Omental fat pad (tissue), 4 donors: ENCODE data around the gene FEV. TPM values are rescaled to one million over a fixed set of nuclear protein-coding genes. Genes with fewer than 3 reads are reported as not detected.

ENCODE experiments used
- ATAC-seq: fragments of 150-250 bp; one replicate; pipeline ENCODE4 v1.9.1; 2016; ENCODE audit warnings: mild to moderate bottlenecking, moderate library complexity; ENCODE audit not compliant: low FRiP score
- DNase-seq: peaks from one replicate; pipeline ENCODE4 v3.0.0-alpha.2; 2019; ENCODE audit warnings: low spot score
- CTCF ChIP-seq, 3 donors: fragments of 450-650 bp; IDR thresholded peaks; one replicate each; pipeline ENCODE4 v1.5.1; 2016 to 2017; ENCODE audit warnings: antibody characterized with exemption in 3 of 3, mild to moderate bottlenecking in 3 of 3, moderate library complexity in 2 of 3
- total RNA-seq, 4 donors: library from RNA; depleted of rRNA; stranded (reverse); fragments of >200 nt; gene quantifications; one replicate each; pipeline ENCODE4 v1.1.0, GENCODE V29; 2016

The FEV gene
- total RNA-seq, 4 donors from 2014 or later = not detected

GRCh38 chr2:219017201-219017931, 32.4 kb upstream of the FEV start:
- ATAC-seq (no peak), DNase-seq (no peak)
- no peak for TF ChIP-seq CTCF (IDR thresholded peaks at IDR 0.05)

GRCh38 chr2:219016721-219017120, 31.7 kb upstream of the FEV start:
- DNase-seq (no peak), ATAC-seq (no peak)
- no peak for TF ChIP-seq CTCF (IDR thresholded peaks at IDR 0.05)

GRCh38 chr2:219010873-219011272, 25.9 kb upstream of the FEV start:
- no peak for DNase-seq
- ATAC-seq = no peak
- TF ChIP-seq CTCF (IDR thresholded peaks at IDR 0.05) = no peak

GRCh38 chr2:219010162-219010756, 25.3 kb upstream of the FEV start:
- TF ChIP-seq CTCF (IDR thresholded peaks at IDR 0.05) = no peak
- ATAC-seq (no peak), DNase-seq (no peak)

GRCh38 chr2:219009294-219009693, 24.3 kb upstream of the FEV start:
- no peak for TF ChIP-seq CTCF (IDR thresholded peaks at IDR 0.05)
- DNase-seq = no peak
- ATAC-seq = no peak

GRCh38 chr2:219003979-219004378, 19.0 kb upstream of the FEV start:
- no peak for DNase-seq
- ATAC-seq = no peak
- no peak for TF ChIP-seq CTCF (IDR thresholded peaks at IDR 0.05)

- no peak for TF ChIP-seq CTCF (IDR thresholded peaks at IDR 0.05)
- ATAC-seq (peak; percentile 24), DNase-seq (no peak)
These were observed 18.3 kb upstream of the FEV start for GRCh38 chr2:219003267-219003634.
